HEK293 (cell line): Measurements from ENCODE around the gene HDAC10.
A peak's percentile ranks its signal among the peaks of the same experiment; 100 is the strongest.

ENCODE experiments used
- MYNN ChIP-seq: fragments of 450-650 bp; formaldehyde crosslinking; IDR thresholded peaks from 2 replicates; pipeline ENCODE4 v1.5.1; 2016; ENCODE audit warnings: missing biosample characterization, missing genetic modification characterization, borderline replicate concordance
- ZBTB48 ChIP-seq: fragments of 450-650 bp; formaldehyde crosslinking; IDR thresholded peaks from 2 replicates; pipeline ENCODE4 v1.5.1; 2016; ENCODE audit warnings: missing biosample characterization, missing genetic modification characterization
- ZNF112 ChIP-seq: fragments of 450-650 bp; formaldehyde crosslinking; IDR thresholded peaks from 2 replicates; pipeline ENCODE4 v1.5.0; 2017; ENCODE audit warnings: missing biosample characterization, missing genetic modification characterization
- ZNF174 ChIP-seq: fragments of 450-650 bp; formaldehyde crosslinking; IDR thresholded peaks from 2 replicates; pipeline ENCODE4 v1.5.0; 2017; ENCODE audit warnings: missing biosample characterization, mild to moderate bottlenecking, missing genetic modification characterization
- ZNF423 ChIP-seq: fragments of 450-650 bp; formaldehyde crosslinking; IDR thresholded peaks from 2 replicates; pipeline ENCODE4 v1.5.1; 2016; ENCODE audit warnings: missing biosample characterization, missing genetic modification characterization
- ZNF426 ChIP-seq: fragments of 450-650 bp; formaldehyde crosslinking; IDR thresholded peaks from 2 replicates; pipeline ENCODE4 v1.5.1; 2017; ENCODE audit warnings: missing biosample characterization, missing genetic modification characterization, mild to moderate bottlenecking, inconsistent platforms, moderate library complexity
- ZNF544 ChIP-seq: fragments of 450-650 bp; formaldehyde crosslinking; IDR thresholded peaks from 2 replicates; pipeline ENCODE4 v1.5.0; 2017; ENCODE audit warnings: missing biosample characterization, missing genetic modification characterization
- ZNF747 ChIP-seq: fragments of 450-650 bp; formaldehyde crosslinking; IDR thresholded peaks from 2 replicates; pipeline ENCODE4 v1.5.1; 2016; ENCODE audit warnings: missing biosample characterization, missing genetic modification characterization
- TF ChIP-seq, protein P1 (sequence below): fragments of 450-650 bp; formaldehyde crosslinking; IDR thresholded peaks from 2 replicates; pipeline ENCODE4 v1.5.1; 2016; ENCODE audit warnings: missing biosample characterization, missing genetic modification characterization, borderline replicate concordance
- TF ChIP-seq, protein P2 (sequence below): fragments of 450-650 bp; formaldehyde crosslinking; conservative IDR thresholded peaks from 2 replicates; pipeline ENCODE4 v1.5.1; 2016; ENCODE audit warnings: low read depth, missing biosample characterization, missing genetic modification characterization
- TF ChIP-seq, protein P3 (sequence below): fragments of 450-650 bp; formaldehyde crosslinking; IDR thresholded peaks from 2 replicates; pipeline ENCODE4 v1.5.1; 2016; ENCODE audit warnings: missing biosample characterization, missing genetic modification characterization
- TF ChIP-seq, protein P4 (sequence below): fragments of 450-650 bp; formaldehyde crosslinking; IDR thresholded peaks from 2 replicates; pipeline ENCODE4 v1.5.1; 2016; ENCODE audit warnings: missing biosample characterization, missing genetic modification characterization

DNA sequence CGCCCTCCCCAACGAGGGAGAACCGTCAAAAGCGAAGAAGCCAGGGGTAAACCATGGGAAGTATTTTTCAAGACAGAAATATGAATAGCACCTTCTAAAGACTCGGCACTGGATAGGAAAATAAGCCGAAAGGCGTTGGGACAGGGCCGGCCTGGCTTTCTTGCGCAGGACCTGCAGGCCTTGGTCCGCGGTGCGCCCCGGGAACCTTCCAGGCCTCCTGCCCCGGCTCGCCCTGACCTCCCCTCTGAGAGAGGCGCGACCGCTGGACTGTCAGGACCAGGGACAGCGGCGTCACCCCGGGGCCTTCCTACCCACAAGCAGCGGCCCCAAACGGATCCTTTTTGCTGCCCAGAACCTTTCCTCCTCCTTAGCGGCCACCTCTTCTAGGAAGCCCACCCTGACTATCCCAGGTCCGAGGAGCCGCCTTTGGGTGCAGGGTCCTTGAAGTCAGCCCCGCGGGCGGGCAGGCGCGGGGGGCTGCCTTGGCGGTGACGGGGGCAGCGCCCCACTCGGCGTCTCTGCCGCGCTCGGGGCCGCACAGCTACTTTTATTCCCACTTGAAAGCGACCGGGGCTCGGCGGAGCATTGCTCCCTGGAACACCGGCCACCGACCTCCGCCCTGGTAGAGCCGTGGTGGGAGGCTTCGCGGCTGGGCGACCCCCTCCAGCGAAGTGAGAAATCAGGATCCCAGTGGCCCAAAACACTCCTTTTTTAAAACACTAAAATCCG lies 19.8 kb upstream of the HDAC10 start:
- TF ChIP-seq, protein P1, sequence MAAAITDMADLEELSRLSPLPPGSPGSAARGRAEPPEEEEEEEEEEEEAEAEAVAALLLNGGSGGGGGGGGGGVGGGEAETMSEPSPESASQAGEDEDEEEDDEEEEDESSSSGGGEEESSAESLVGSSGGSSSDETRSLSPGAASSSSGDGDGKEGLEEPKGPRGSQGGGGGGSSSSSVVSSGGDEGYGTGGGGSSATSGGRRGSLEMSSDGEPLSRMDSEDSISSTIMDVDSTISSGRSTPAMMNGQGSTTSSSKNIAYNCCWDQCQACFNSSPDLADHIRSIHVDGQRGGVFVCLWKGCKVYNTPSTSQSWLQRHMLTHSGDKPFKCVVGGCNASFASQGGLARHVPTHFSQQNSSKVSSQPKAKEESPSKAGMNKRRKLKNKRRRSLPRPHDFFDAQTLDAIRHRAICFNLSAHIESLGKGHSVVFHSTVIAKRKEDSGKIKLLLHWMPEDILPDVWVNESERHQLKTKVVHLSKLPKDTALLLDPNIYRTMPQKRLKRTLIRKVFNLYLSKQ (tag by site-specific recombination): no peak
- TF ChIP-seq, protein P2, sequence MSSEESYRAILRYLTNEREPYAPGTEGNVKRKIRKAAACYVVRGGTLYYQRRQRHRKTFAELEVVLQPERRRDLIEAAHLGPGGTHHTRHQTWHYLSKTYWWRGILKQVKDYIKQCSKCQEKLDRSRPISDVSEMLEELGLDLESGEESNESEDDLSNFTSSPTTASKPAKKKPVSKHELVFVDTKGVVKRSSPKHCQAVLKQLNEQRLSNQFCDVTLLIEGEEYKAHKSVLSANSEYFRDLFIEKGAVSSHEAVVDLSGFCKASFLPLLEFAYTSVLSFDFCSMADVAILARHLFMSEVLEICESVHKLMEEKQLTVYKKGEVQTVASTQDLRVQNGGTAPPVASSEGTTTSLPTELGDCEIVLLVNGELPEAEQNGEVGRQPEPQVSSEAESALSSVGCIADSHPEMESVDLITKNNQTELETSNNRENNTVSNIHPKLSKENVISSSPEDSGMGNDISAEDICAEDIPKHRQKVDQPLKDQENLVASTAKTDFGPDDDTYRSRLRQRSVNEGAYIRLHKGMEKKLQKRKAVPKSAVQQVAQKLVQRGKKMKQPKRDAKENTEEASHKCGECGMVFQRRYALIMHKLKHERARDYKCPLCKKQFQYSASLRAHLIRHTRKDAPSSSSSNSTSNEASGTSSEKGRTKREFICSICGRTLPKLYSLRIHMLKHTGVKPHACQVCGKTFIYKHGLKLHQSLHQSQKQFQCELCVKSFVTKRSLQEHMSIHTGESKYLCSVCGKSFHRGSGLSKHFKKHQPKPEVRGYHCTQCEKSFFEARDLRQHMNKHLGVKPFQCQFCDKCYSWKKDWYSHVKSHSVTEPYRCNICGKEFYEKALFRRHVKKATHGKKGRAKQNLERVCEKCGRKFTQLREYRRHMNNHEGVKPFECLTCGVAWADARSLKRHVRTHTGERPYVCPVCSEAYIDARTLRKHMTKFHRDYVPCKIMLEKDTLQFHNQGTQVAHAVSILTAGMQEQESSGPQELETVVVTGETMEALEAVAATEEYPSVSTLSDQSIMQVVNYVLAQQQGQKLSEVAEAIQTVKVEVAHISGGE (tag by site-specific recombination): 0 out of 2 replicates have a peak, but pooled peaks have one; percentile 19
- TF ChIP-seq ZNF544 (tag by site-specific recombination) (no peak), ZBTB48 (tag by site-specific recombination) (no peak), ZNF423 (no peak), ZNF112 (tag by site-specific recombination) (no peak), ZNF426 (no peak), ZNF174 (no peak), ZNF747 (tag by site-specific recombination) (no peak), MYNN (tag by site-specific recombination) (no peak)
- TF ChIP-seq, protein P3, sequence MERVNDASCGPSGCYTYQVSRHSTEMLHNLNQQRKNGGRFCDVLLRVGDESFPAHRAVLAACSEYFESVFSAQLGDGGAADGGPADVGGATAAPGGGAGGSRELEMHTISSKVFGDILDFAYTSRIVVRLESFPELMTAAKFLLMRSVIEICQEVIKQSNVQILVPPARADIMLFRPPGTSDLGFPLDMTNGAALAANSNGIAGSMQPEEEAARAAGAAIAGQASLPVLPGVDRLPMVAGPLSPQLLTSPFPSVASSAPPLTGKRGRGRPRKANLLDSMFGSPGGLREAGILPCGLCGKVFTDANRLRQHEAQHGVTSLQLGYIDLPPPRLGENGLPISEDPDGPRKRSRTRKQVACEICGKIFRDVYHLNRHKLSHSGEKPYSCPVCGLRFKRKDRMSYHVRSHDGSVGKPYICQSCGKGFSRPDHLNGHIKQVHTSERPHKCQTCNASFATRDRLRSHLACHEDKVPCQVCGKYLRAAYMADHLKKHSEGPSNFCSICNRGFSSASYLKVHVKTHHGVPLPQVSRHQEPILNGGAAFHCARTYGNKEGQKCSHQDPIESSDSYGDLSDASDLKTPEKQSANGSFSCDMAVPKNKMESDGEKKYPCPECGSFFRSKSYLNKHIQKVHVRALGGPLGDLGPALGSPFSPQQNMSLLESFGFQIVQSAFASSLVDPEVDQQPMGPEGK (tag by site-specific recombination): peak; percentile 42; the same call in 1 of the 2 replicates
- TF ChIP-seq, protein P4, sequence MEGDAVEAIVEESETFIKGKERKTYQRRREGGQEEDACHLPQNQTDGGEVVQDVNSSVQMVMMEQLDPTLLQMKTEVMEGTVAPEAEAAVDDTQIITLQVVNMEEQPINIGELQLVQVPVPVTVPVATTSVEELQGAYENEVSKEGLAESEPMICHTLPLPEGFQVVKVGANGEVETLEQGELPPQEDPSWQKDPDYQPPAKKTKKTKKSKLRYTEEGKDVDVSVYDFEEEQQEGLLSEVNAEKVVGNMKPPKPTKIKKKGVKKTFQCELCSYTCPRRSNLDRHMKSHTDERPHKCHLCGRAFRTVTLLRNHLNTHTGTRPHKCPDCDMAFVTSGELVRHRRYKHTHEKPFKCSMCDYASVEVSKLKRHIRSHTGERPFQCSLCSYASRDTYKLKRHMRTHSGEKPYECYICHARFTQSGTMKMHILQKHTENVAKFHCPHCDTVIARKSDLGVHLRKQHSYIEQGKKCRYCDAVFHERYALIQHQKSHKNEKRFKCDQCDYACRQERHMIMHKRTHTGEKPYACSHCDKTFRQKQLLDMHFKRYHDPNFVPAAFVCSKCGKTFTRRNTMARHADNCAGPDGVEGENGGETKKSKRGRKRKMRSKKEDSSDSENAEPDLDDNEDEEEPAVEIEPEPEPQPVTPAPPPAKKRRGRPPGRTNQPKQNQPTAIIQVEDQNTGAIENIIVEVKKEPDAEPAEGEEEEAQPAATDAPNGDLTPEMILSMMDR (tag by site-specific recombination): 0 out of 2 replicates have a peak, but pooled peaks have one; percentile 1
